ENCODE data around the gene IGBP1.
A peak's percentile ranks its signal among the peaks of the same experiment; 100 is the strongest.
"Not testable (repeated sequence)": the region's sequence is repeated elsewhere in the genome, so short reads cannot be mapped to it uniquely, and the experiment has no call there.

IGBP1 gene

DNA sequence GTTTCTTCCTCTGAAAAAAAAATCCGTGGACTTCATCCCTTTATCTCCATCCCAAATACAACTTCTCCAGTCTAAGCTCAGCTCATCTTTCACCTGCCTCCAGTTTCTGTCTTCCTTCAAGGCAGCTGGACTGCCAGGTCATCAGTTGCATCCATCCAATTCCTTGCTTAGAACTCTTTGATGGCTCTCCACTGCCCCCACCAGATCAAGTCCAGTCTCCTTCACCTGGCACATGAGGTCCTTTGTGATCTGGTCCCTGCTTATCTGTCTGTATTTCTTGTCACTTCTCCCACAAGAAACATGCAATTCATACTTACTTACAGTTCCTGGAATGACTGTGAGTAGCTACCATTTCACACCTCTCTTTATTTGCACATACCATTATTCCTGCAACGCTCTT lies 37.2 kb upstream of the IGBP1 start:
- DNase-seq (ENCODE audit: low read depth), result peak; percentile 38
- TF ChIP-seq CTCF (conservative IDR thresholded peaks at IDR 0.05; ENCODE audit: low read depth, low read length), result peak; percentile 57
- H3K4me3 ChIP-seq (ENCODE audit: low read depth, low read length), result no peak overlapping the region

- no peak overlapping the region for H3K4me3 ChIP-seq (ENCODE audit: low read depth, low read length)
- no peak for TF ChIP-seq CTCF (conservative IDR thresholded peaks at IDR 0.05; ENCODE audit: low read depth, low read length)
- DNase-seq (ENCODE audit: low read depth), result no peak
Observed at GRCh38 chrX:70105229-70105628, 28.0 kb upstream of the IGBP1 start.

- H3K4me3 ChIP-seq (ENCODE audit: low read depth, low read length); DNase-seq (ENCODE audit: low read depth): not testable (repeated sequence)
Observed at GRCh38 chrX:70111436-70112026, 21.7 kb upstream of the IGBP1 start.

DNA sequence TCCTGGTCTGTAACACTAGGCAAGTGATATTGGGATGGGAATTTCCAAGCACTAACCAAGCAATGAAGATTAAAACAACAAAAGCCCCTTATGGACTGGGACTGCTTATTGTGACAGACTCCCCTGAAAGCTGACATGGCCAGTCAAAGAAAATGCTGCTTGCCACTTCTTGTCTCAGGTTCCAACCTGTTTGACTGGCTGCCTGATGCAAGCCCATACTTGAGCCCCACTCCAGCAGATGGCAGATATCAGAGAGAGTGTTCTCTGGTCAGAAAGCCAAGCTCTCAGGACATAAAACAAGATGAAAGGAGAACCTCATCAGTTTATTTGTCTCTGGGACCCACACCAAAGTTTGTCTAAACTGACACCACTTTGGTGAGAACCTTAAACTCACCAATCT lies 15.5 kb upstream of the IGBP1 start:
- H3K4me3 ChIP-seq (ENCODE audit: low read depth, low read length), result no peak overlapping the region
- no peak for DNase-seq (ENCODE audit: low read depth)
- no peak for TF ChIP-seq CTCF (conservative IDR thresholded peaks at IDR 0.05; ENCODE audit: low read depth, low read length)

DNA sequence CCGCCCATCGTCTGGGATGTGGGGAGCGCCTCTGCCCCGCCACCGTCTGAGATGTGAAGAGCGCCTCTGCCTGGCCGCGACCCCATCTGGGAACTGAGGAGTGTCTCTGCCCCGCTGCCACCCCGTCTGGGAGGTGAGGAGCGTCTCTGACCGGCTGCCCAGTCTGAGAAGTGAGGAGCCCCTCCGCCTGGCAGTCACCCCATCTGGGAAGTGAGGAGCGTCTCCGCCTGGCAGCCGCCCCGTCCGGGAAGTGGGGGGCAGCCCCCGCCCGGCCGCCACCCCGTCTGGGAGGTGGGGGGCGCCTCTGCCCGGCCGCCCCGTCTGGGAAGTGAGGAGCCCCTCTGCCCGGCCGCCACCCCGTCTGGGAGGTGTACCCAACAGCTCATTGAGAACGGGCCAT lies 10.2 kb upstream of the IGBP1 start:
- DNase-seq (ENCODE audit: low read depth); H3K4me3 ChIP-seq (ENCODE audit: low read depth, low read length): not testable (repeated sequence)

DNA sequence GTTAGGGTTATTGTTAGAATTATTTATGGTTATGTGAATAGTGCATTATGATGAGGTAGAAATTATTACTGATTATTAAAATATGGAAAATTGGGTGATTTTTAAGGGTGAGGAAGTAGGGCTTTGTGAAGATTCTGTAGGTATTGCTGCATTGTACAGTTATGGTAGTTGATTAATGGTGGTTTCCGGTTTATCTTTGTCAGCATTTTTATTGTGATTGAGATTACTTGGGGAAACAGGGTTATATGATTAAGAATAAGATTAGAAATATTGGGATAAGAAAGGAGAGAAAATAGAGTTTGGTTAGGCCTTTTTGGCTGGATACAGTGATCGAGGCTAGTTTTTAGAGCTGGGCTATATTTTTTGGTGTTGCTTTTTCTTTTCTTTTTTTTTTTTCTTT lies 8.6 kb upstream of the IGBP1 start:
- no peak for DNase-seq (ENCODE audit: low read depth)
- TF ChIP-seq CTCF (conservative IDR thresholded peaks at IDR 0.05; ENCODE audit: low read depth, low read length), result no peak
- no peak overlapping the region for H3K4me3 ChIP-seq (ENCODE audit: low read depth, low read length)

DNA sequence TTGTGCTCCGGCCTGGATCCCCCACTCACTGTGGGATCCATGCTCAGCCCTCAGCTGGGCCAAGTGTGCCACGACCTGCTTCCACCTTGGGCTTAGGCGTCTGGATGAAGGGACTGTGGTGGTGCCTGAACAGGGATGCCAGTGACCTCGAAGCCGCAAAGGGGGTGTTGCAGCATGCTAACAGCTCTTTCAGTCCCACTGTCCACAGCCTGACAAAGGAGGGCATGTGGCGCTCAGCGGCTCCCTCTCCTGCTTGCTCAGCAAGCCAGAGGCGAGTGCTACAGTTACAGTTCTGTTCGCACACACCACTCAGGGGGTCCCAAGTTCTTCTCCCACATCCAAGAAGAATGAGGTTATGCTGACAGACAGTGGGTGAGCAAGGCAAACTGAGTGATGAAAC lies 5.2 kb upstream of the IGBP1 start:
- no peak overlapping the region for H3K4me3 ChIP-seq (ENCODE audit: low read depth, low read length)
- no peak for TF ChIP-seq CTCF (conservative IDR thresholded peaks at IDR 0.05; ENCODE audit: low read depth, low read length)
- no peak for DNase-seq (ENCODE audit: low read depth)

- no peak for TF ChIP-seq CTCF (conservative IDR thresholded peaks at IDR 0.05; ENCODE audit: low read depth, low read length)
- DNase-seq (ENCODE audit: low read depth), result no peak
- no peak overlapping the region for H3K4me3 ChIP-seq (ENCODE audit: low read depth, low read length)
Observed at GRCh38 chrX:70129816-70130215, 3.4 kb upstream of the IGBP1 start.

Data from choroid plexus epithelial cell (primary cell).